Dedifferentiated amniotic fluid mesenchymal stem cell (primary cell): ENCODE data around the gene CHST9.

ENCODE experiments used
- DNase-seq: peaks from one replicate; pipeline ENCODE4 v3.0.0-alpha.2; 2016; ENCODE audit errors: extremely low spot score

Gene CHST9

DNA sequence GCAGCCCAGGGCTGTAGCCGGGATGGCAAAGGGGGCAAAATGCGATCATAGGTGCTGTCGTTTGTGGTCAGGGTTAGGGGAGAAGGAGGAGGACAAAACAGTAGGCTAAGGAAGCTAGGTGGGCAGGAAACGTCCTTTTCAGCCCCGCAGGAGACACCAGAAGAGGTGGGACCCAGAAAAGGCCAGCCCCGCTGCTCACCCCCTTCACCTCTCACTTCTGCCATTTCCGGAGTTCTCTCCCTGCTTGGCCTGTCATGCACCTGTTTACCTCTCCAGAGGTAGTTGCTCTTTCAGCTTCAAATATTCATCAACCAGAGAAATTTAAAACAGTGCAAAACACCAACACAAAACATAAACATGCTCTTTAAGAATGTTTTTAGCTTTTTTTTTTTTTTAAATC, 320.4 kb downstream of the CHST9 start:
- DNase-seq: no peak

GRCh38 chr18:26863921-26864497, 321.1 kb downstream of the CHST9 start:
- no peak for DNase-seq

- no peak for DNase-seq
Measured at GRCh38 chr18:26863122-26863879, 321.8 kb downstream of the CHST9 start.

DNA sequence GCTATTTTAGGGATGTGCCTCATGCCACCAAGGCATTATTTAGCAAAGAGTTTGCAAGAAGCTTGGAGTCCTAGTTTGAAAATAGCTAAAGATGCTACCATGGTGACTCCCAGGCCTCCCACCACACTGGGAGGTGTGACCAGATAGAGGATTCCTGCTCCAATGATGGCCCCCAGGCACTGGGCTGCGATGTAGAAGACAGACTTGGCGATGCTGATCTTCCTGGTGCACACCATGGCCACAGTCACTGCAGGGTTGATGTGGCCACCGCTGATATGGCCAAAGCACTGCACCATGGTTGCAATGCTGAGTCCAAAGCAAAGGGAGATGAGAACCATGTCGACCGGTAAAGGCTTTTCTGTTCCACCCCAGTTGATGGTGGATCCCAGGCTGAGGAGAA, 323.0 kb downstream of the CHST9 start:
- DNase-seq: no peak
